ENCODE data around the gene SLC23A1. TPM values are rescaled to one million over a fixed set of nuclear protein-coding genes. Genes with fewer than 3 reads are reported as not detected.

The SLC23A1 gene
- total and polyA plus RNA-seq, 2 of the 13 experiments (the other 11 are each of a cell fraction or from before 2014, with no cell fraction given), result 6.0 to 6.6 TPM

DNA sequence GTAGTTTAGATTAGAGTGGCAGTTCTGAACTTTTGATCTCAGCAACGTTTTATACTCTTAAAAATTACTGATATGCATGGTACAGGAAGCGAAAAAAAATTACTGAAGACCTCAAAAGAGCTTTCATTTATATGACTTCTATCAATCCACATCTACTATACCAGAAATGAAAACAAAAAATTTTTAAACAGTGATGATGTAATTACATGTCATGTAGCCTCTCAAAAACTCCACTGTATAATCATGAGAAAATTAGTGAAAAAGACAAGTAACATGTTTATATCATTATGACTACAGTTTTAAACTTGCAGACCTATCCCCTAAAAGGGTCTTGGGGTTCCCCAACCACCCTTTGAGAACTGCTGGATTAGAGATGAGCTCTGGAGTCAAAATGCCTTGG, 46.9 kb upstream of the SLC23A1 start:
- intact Hi-C loops (cut with micrococcal nuclease; ENCODE audit: unreplicated experiment) (loop anchor here (10.0 kb wide), 1 partner anchor 315 kb away; no protein-coding TSS in a partner anchor), in situ Hi-C loops (cut with HindIII; ENCODE audit: extremely low pct_ligation_motif_present, low pct_unique_long_range_greater_than_20kb) (no loop called here)
- Histone ChIP-seq H3K4me1 (ENCODE audit: insufficient read depth, low read length) (no peaks in the 10 kb centered on the region), H3K27me3 (ENCODE audit: control insufficient read depth in 1 of 2, insufficient read depth in 2 of 2, low read length in 2 of 2) (no peaks in the 10 kb centered on the region), H3K9ac (ENCODE audit: insufficient read depth, low read depth, low read length) (no peak overlapping the region), H2AFZ (ENCODE audit: low read length) (no peak overlapping the region), H4K20me1 (ENCODE audit: insufficient read depth, low read length) (no peaks in the 10 kb centered on the region), H3K4me2 (ENCODE audit: low read depth, low read length) (no peak overlapping the region), H3K9me3 (ENCODE audit: low read length) (no peaks in the 10 kb centered on the region), H3K27ac (ENCODE audit: extremely low read length, insufficient read depth, low read length) (no peak overlapping the region), H3K36me3 (replicated peaks in 1 of 2; ENCODE audit: control insufficient read depth in 1 of 2, insufficient read depth in 2 of 2, low read length in 2 of 2) (peaks cover 0 to 3% of the 10 kb centered on the region in 2 experiments; a peak in 1 of 5 replicates), H3K4me3 (replicated peaks in 1 of 3; ENCODE audit: insufficient read depth in 1 of 3, low read depth in 2 of 3, low read length in 3 of 3) (no peak overlapping the region), H3K79me2 (ENCODE audit: insufficient read depth, low read length) (no peaks in the 10 kb centered on the region)
- no peak for TF ChIP-seq ZMAT3 (CRISPR knock-in tag; conservative IDR thresholded peaks at IDR 0.05)
- no peak for TF ChIP-seq RAD21 (CRISPR knock-in tag; IDR thresholded peaks at IDR 0.05)
- no peak for TF ChIP-seq ZBTB7A (CRISPR knock-in tag; IDR thresholded peaks at IDR 0.05)
- TF ChIP-seq RFXANK (CRISPR knock-in tag; IDR thresholded peaks at IDR 0.05), result no peak
- no peak for TF ChIP-seq ZNF501 (CRISPR knock-in tag; IDR thresholded peaks at IDR 0.05)
- no peak for TF ChIP-seq THAP11 (CRISPR knock-in tag; IDR thresholded peaks at IDR 0.05)
- TF ChIP-seq JUND (CRISPR knock-in tag; IDR thresholded peaks at IDR 0.05), result no peak
- no peak for TF ChIP-seq ADNP (CRISPR knock-in tag; IDR thresholded peaks at IDR 0.05)
- TF ChIP-seq, protein P1, sequence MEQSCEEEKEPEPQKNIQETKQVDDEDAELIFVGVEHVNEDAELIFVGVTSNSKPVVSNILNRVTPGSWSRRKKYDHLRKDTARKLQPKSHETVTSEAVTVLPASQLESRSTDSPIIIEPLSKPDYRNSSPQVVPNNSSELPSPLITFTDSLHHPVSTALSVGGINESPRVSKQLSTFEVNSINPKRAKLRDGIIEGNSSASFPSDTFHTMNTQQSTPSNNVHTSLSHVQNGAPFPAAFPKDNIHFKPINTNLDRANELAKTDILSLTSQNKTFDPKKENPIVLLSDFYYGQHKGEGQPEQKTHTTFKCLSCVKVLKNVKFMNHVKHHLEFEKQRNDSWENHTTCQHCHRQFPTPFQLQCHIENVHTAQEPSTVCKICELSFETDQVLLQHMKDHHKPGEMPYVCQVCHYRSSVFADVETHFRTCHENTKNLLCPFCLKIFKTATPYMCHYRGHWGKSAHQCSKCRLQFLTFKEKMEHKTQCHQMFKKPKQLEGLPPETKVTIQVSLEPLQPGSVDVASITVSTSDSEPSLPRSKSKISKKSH (CRISPR knock-in tag; IDR thresholded peaks at IDR 0.05; ENCODE audit: borderline replicate concordance), result no peak
- TF ChIP-seq SOX5 (CRISPR knock-in tag; IDR thresholded peaks at IDR 0.05; ENCODE audit: borderline replicate concordance), result no peak
- TF ChIP-seq, protein P2, sequence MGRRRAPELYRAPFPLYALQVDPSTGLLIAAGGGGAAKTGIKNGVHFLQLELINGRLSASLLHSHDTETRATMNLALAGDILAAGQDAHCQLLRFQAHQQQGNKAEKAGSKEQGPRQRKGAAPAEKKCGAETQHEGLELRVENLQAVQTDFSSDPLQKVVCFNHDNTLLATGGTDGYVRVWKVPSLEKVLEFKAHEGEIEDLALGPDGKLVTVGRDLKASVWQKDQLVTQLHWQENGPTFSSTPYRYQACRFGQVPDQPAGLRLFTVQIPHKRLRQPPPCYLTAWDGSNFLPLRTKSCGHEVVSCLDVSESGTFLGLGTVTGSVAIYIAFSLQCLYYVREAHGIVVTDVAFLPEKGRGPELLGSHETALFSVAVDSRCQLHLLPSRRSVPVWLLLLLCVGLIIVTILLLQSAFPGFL (CRISPR knock-in tag; IDR thresholded peaks at IDR 0.05), result no peak
- TF ChIP-seq TOPORS (CRISPR knock-in tag; IDR thresholded peaks at IDR 0.05), result no peak
- TF ChIP-seq ZNF572 (CRISPR knock-in tag; IDR thresholded peaks at IDR 0.05), result no peak
- TF ChIP-seq ZNF331 (CRISPR knock-in tag; IDR thresholded peaks at IDR 0.05), result no peak
- TF ChIP-seq SMYD3 (CRISPR knock-in tag; IDR thresholded peaks at IDR 0.05), result no peak
- no peak for ATAC-seq
- BruUV-seq (replicated peaks), result no TSS peak
- no peak for FAIRE-seq
- ChIA-PET CTCF (ENCODE audit: low intra/inter-chr PET ratio, low total read pairs) (no interaction called here), POLR2A (interaction anchor here (1.3 to 1.7 kb wide), 2 partner anchors 9 to 73 kb away, joined by 4 to 5 read pairs; partner anchors contain the start of gene DNAJC18)
- DNase-seq (ENCODE audit: low spot score), result no peak
- 84% methylated on average over 2 of the region's 2 CpGs for WGBS (ENCODE audit: low lambda C conversion rate)

All from HepG2 (cell line).